CD14-positive monocyte (primary cell): ENCODE results near the gene AANAT. TPM values are rescaled to one million over a fixed set of nuclear protein-coding genes. Genes with fewer than 3 reads are reported as not detected.

Experiments
- DNase-seq, 3 donors: peaks; one replicate each; pipeline ENCODE4 v3.0.0-alpha.2; 2011 to 2022
- H2AFZ ChIP-seq: 2 replicates; pipeline ENCODE4 v1.6.0; 2012; ENCODE audit warnings: mild to moderate bottlenecking, low read depth, low read length, inconsistent platforms; ENCODE audit not compliant: insufficient read depth, poor library complexity, severe bottlenecking
- H3K27ac ChIP-seq, 2 donors: 1 replicate in 1 of 2; 2 replicates in 1 of 2; pipeline ENCODE4 v1.5.1; 2012 to 2013; ENCODE audit warnings: low read length in 2 of 2, control low read depth in 1 of 2, inconsistent platforms in 1 of 2, low read depth in 1 of 2, mild to moderate bottlenecking in 1 of 2
- H3K27me3 ChIP-seq, 2 donors: one replicate each; pipeline versions ENCODE4 v1.6.0 to v1.6.1; 2011 to 2013; ENCODE audit warnings: low read length in 2 of 2; ENCODE audit not compliant: control insufficient read depth in 2 of 2, insufficient read depth in 2 of 2
- H3K36me3 ChIP-seq, 2 donors: replicated peaks in 1 of 2; 1 replicate in 1 of 2; 2 replicates in 1 of 2; pipeline versions ENCODE4 v1.5.1 to v1.6.1; 2012 to 2013; ENCODE audit warnings: low read length in 2 of 2, control low read depth in 1 of 2, inconsistent platforms in 1 of 2, mild to moderate bottlenecking in 1 of 2; ENCODE audit not compliant: insufficient read depth in 2 of 2, control insufficient read depth in 1 of 2
- H3K4me1 ChIP-seq, 2 donors: 1 replicate in 1 of 2; 2 replicates in 1 of 2; pipeline versions ENCODE4 v1.5.1 to v1.6.1; 2012 to 2013; ENCODE audit warnings: low read length in 2 of 2, control low read depth in 1 of 2, inconsistent platforms in 1 of 2, mild to moderate bottlenecking in 1 of 2, moderate library complexity in 1 of 2; ENCODE audit not compliant: insufficient read depth in 2 of 2, control insufficient read depth in 1 of 2
- H3K4me2 ChIP-seq: replicated peaks from 2 replicates; pipeline ENCODE3; 2012; ENCODE audit warnings: low read length, moderate library complexity, mild to moderate bottlenecking; ENCODE audit not compliant: poor library complexity, severe bottlenecking; ENCODE audit errors: extremely low read depth
- H3K4me3 ChIP-seq, 3 experiments: fragments of 200-600 bp in 1 of 3; sonication (generic) in 1 of 3; replicated peaks in 1 of 3; 1 replicate in 2 of 3; 2 replicates in 1 of 3; pipeline ENCODE4 v1.5.1; 2011 to 2013; ENCODE audit warnings: low read length in 3 of 3, mild to moderate bottlenecking in 3 of 3, control low read depth in 2 of 3, low read depth in 2 of 3, inconsistent platforms in 1 of 3, moderate library complexity in 1 of 3
- H3K79me2 ChIP-seq: 2 replicates; pipeline ENCODE4 v1.6.0; 2012; ENCODE audit warnings: mild to moderate bottlenecking, control low read depth, inconsistent platforms, low read length, moderate library complexity; ENCODE audit not compliant: insufficient read depth
- H3K9ac ChIP-seq: 2 replicates; pipeline ENCODE4 v1.6.0; 2017; ENCODE audit warnings: low read length, mild to moderate bottlenecking; ENCODE audit not compliant: insufficient read depth, poor library complexity, severe bottlenecking
- H3K9me3 ChIP-seq, 2 donors: replicated peaks in 1 of 2; 1 replicate in 1 of 2; 2 replicates in 1 of 2; pipeline versions ENCODE4 v1.5.1 to v1.6.1; 2012 to 2013; ENCODE audit warnings: low read length in 2 of 2, control low read depth in 1 of 2; ENCODE audit not compliant: control insufficient read depth in 1 of 2, insufficient read depth in 1 of 2
- H4K20me1 ChIP-seq: 2 replicates; pipeline ENCODE4 v1.6.0; 2012; ENCODE audit warnings: mild to moderate bottlenecking, low read length, control low read depth, moderate library complexity; ENCODE audit not compliant: insufficient read depth
- H3K27ac Mint-ChIP-seq, 7 donors: one replicate each; pipeline ENCODE4 v1.8.0; 2020; ENCODE audit warnings: mild to moderate bottlenecking in 7 of 7, mixed read lengths in 7 of 7, moderate library complexity in 6 of 7, inconsistent platforms in 2 of 7
- H3K27me3 Mint-ChIP-seq, 3 donors: one replicate each; pipeline ENCODE4 v1.8.0; 2021 to 2022; ENCODE audit warnings: low read depth in 3 of 3, mild to moderate bottlenecking in 3 of 3, mixed read lengths in 3 of 3, moderate library complexity in 3 of 3, inconsistent platforms in 1 of 3
- H3K36me3 Mint-ChIP-seq, 2 donors: one replicate each; pipeline ENCODE4 v1.8.0; 2020; ENCODE audit warnings: mixed read lengths in 2 of 2, inconsistent platforms in 1 of 2, mild to moderate bottlenecking in 1 of 2
- H3K4me1 Mint-ChIP-seq: one replicate; pipeline ENCODE4 v1.8.0; 2020; ENCODE audit warnings: mild to moderate bottlenecking, mixed read lengths
- H3K4me3 Mint-ChIP-seq, 2 donors: one replicate each; pipeline ENCODE4 v1.8.0; 2020; ENCODE audit warnings: mild to moderate bottlenecking in 2 of 2, mixed read lengths in 2 of 2, moderate library complexity in 1 of 2
- H3K9me3 Mint-ChIP-seq, 7 donors: one replicate each; pipeline ENCODE4 v1.8.0; 2020 to 2022; ENCODE audit warnings: mixed read lengths in 7 of 7, mild to moderate bottlenecking in 6 of 7, moderate library complexity in 6 of 7, inconsistent platforms in 2 of 7
- WGBS: methylation state at CpG from one replicate; pipeline ENCODE4 v1.1.5; 2013; ENCODE audit warnings: missing lambda C conversion rate; ENCODE audit not compliant: insufficient coverage; 5-methylcytosine and 5-hydroxymethylcytosine counted together
- intact Hi-C, 2 donors: fragments of 100-400 bp; cut with micrococcal nuclease; formaldehyde crosslinking; loops; one replicate each; pipeline versions ENCODE4 v1.15.0 to v1.15.1; 2023
- polyA plus RNA-seq, 3 donors: library from polyadenylated mRNA; depleted of rRNA in 1 of 3; unstranded in 2 of 3; stranded (reverse) in 1 of 3; fragments of 300-500 nt in 2 of 3; fragments of >200 nt in 1 of 3; fragmentation: Illumina TruSeq in 2 of 3; gene quantifications; 1 replicate in 2 of 3; 2 replicates in 1 of 3; pipeline ENCODE4 v1.2.3, GENCODE V29; 2012 to 2021
- TF ChIP-seq, protein P1 (sequence below): fragments of 200-600 bp; IDR thresholded peaks from one replicate; pipeline ENCODE4 v1.8.0; 2022; ENCODE audit warnings: antibody characterized with exemption, mild to moderate bottlenecking

Gene AANAT
- polyA plus RNA-seq, 3 donors, result not detected

GRCh38 chr17:76491271-76492122 lies 24.1 kb downstream of the AANAT start:
- peak; percentile 76 to 77 (median 77) for DNase-seq
- Histone ChIP-seq H3K4me3 (peak overlapping the region; percentile 42 to 85 (median 52)), H3K36me3 (peaks cover 20% of the 10 kb centered on the region in 2 donors), H4K20me1 (no peaks in the 10 kb centered on the region), H3K4me1 (peaks cover 80 to 89% of the 10 kb centered on the region in 2 donors), H2AFZ (no peak overlapping the region), H3K9ac (peak overlapping the region; percentile 97), H3K4me2 (peak overlapping the region; percentile 99), H3K9me3 (no peaks in the 10 kb centered on the region), H3K79me2 (peaks cover 58% of the 10 kb centered on the region), H3K27me3 (no peaks in the 10 kb centered on the region), H3K27ac (peak overlapping the region; percentile 99)
- peak overlapping the region; percentile 84 to 93 for H3K4me3 Mint-ChIP-seq
- H3K4me1 Mint-ChIP-seq, result peaks cover 83% of the 10 kb centered on the region
- H3K27ac Mint-ChIP-seq, result peak overlapping the region; percentile 99 to 100 (median 100)
- intact Hi-C loops, result no loop called here
- H3K9me3 Mint-ChIP-seq, result peaks cover 0 to 2% (median 0%) of the 10 kb centered on the region in 7 donors
- H3K36me3 Mint-ChIP-seq, result peaks cover 16 to 39% of the 10 kb centered on the region in 2 donors
- TF ChIP-seq, protein P1, sequence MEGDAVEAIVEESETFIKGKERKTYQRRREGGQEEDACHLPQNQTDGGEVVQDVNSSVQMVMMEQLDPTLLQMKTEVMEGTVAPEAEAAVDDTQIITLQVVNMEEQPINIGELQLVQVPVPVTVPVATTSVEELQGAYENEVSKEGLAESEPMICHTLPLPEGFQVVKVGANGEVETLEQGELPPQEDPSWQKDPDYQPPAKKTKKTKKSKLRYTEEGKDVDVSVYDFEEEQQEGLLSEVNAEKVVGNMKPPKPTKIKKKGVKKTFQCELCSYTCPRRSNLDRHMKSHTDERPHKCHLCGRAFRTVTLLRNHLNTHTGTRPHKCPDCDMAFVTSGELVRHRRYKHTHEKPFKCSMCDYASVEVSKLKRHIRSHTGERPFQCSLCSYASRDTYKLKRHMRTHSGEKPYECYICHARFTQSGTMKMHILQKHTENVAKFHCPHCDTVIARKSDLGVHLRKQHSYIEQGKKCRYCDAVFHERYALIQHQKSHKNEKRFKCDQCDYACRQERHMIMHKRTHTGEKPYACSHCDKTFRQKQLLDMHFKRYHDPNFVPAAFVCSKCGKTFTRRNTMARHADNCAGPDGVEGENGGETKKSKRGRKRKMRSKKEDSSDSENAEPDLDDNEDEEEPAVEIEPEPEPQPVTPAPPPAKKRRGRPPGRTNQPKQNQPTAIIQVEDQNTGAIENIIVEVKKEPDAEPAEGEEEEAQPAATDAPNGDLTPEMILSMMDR, result no peak
- 8% methylated on average over 14 of the region's 17 CpGs for WGBS
- no peaks in the 10 kb centered on the region for H3K27me3 Mint-ChIP-seq

GRCh38 chr17:76492123-76492988 lies 25.0 kb downstream of the AANAT start:
- H3K27ac Mint-ChIP-seq, result peak overlapping the region; percentile 99 to 100 (median 100)
- Histone ChIP-seq H3K36me3 (peaks cover 18 to 23% of the 10 kb centered on the region in 2 donors), H2AFZ (no peak overlapping the region), H3K9ac (peak overlapping the region; percentile 97), H3K9me3 (no peaks in the 10 kb centered on the region), H3K4me3 (peak overlapping the region; percentile 42 to 85 (median 52)), H3K79me2 (peaks cover 66% of the 10 kb centered on the region), H3K27me3 (no peaks in the 10 kb centered on the region), H3K27ac (peak overlapping the region; percentile 99), H4K20me1 (no peaks in the 10 kb centered on the region), H3K4me2 (peak overlapping the region; percentile 99), H3K4me1 (peaks cover 82 to 94% of the 10 kb centered on the region in 2 donors)
- peak overlapping the region; percentile 84 to 93 for H3K4me3 Mint-ChIP-seq
- 14% methylated on average over 5 of the region's 11 CpGs for WGBS
- H3K27me3 Mint-ChIP-seq, result peaks cover 0 to 2% (median 0%) of the 10 kb centered on the region in 3 donors
- peak; percentile 43 to 78 (median 58) for DNase-seq
- peaks cover 88% of the 10 kb centered on the region for H3K4me1 Mint-ChIP-seq
- TF ChIP-seq, protein P1, result no peak
- peaks cover 0 to 2% (median 0%) of the 10 kb centered on the region in 7 donors for H3K9me3 Mint-ChIP-seq
- intact Hi-C loops, result no loop called here
- H3K36me3 Mint-ChIP-seq, result peaks cover 23 to 41% of the 10 kb centered on the region in 2 donors
